ENCODE results near the gene PSMA8.

GRCh38 chr18:26215247-26215970, 81.7 kb downstream of the PSMA8 start:
- no peak for TF ChIP-seq POLR2A (IDR thresholded peaks at IDR 0.05)
- TF ChIP-seq CTCF (IDR thresholded peaks at IDR 0.05), result no peak

All from body of pancreas (tissue), 4 donors.